GM21381 (cell line): ENCODE measurements around the gene STRA6.

Experiments
- ATAC-seq: cut with Tn5 transposase; IDR thresholded peaks from one replicate; pipeline ENCODE4 v1.9.1; 2021; ENCODE audit warnings: mild to moderate bottlenecking, moderate library complexity; ENCODE audit not compliant: unreplicated experiment

The STRA6 gene

DNA sequence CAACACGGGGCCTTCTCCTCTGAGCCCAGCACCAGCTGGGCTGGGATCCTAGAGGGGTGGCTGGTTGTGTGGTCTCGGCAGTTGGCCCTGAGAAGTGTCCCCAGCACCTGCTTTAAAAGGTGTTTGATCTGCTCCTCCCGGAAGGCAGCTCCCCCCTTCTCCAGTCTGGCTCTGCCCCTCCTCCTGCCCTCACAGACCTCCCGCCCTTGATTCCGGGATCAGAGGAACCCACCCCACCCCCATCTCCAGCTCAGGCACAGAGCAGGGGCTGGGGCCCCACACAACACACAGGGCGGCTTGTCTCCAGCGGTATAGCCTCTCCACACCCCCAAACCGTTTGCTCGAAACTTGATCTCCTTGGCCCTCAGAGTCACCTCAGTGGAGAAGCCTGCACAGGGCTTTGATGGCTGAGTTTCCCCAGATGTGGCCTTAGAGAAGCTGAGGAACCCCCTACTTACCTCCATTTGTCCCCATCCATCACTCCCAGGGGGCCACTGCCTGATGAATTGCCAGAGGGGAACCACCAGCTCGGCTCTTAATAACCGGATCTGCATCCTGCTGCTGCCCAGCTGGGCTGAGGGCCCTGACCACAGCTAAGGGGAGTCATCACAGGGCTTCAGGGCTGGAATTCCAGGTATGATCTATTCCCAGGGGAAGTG is 6.4 kb upstream of the STRA6 start:
- ATAC-seq, result no peak

DNA sequence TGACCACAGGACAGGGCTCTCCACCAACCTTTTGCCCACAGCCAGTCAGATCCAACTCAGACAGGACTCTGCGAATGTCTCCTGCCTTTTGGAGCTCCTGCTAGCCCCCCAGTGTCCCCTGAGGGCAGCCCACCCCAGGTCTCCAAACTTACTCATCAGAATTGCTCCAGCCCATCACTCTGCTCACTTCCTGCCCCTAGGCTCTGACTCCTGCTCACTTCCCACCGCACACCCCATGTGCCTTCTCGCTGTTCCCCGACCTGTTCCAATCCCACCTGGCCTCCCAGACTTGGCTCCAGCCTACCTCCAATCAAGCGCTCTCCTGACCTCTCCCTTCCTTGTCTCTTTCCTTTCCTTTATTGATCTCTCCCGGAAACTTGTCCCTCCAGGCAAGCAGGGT is 5.9 kb upstream of the STRA6 start:
- no peak for ATAC-seq

DNA sequence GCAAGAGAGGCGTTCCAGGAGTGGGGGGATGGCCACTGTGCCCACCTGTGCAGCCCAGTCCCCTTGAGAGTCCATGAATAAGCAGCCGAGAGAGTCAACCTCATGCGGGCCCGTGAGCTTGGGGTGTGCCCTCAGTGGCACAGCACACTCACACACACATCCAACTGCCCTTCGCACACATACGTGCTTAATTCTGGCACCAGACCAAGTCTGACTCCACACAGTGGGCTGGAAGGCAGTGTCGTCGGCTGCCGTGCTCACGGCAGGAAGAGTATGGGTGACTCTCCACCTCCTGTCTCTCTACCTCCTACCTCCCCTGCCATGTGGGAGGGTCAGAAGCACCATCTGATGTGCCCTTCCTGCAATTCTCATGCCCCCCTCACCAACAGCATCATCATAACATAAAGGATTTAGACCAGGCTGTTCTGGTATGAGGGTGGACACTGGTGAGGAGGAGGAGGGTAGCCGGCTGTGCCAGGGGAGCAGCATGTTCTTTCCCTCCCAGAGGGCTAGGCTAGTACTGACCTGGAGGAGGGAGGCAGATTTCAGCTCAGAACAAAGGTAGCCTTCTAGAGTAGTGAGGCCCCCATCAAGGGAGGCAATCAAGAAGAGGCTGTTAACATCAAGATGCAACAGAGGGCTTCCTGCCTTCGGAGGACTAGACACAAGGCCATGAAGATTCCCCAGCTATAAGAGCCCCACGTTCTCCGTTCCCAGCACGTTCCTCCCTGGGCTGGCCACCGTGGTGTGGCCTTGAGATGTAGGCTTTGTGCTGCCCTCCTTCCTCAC is 5.3 kb upstream of the STRA6 start:
- ATAC-seq, result no peak

DNA sequence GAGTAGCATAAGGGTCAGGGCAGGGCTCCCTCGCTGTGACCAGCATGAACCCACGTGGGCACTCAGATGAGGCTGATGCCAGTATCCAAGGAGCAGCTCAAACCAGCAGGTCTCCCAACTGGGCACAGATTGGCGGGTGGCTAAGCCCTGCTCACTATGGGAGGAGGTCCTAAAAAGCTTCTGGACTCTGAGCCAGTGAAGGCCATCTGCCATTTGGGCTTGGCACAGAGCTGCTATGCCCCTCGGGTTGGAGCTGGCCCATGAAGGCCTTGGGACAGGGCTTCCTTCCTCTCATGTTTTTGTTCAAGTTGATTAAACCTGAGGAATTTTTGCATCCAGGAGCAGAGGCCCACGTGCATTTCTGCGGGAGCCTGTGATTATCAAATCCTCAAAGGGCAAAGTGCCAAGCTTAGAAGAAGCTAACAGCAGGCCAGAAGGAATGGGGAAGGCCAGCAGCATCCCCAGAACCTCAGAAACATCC is 4.3 kb upstream of the STRA6 start:
- no peak for ATAC-seq

DNA sequence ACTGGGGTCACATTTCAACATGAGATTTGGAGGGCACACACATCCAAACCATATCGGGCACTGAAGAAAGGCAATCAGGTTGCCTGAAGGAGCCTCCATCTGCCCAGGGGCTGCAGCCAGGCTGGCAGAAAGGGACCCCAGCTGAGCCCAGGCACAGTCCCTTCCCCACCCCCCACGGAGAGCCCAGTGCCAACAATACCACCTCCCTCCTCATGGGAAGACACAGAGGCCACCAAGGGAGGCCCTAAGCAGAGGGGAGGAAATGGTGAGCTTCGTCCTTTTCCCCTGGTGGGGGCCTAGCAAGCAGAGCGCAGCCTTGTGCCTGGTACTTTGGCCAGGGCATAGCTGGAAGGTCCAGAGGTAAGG is 3.0 kb upstream of the STRA6 start:
- ATAC-seq, result no peak

DNA sequence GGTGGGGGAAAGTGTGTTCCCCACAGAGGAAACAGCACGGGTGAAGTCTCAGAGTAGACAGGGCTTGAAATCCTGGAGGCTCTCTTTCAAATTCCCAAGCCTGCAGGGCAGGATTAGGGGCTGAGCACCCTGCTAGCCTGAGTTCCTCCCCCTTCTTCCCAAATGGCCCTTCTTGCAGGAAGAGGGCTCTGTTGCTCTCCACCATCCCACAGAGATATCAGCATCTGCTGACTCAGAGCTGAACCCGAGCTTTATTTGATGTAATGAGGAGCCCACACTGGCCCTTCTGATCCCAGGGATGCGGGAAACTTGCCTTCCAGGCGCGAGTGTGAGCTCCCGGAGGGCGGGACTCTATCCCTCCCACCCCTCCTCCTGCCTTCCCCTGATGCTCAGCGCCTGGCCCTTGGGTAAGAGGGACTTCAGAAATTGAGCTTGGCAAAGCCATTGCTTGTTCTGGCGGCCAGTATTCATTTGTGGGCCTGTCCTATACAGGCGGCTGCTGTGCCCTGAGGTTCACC is 1.4 kb upstream of the STRA6 start:
- no peak for ATAC-seq

DNA sequence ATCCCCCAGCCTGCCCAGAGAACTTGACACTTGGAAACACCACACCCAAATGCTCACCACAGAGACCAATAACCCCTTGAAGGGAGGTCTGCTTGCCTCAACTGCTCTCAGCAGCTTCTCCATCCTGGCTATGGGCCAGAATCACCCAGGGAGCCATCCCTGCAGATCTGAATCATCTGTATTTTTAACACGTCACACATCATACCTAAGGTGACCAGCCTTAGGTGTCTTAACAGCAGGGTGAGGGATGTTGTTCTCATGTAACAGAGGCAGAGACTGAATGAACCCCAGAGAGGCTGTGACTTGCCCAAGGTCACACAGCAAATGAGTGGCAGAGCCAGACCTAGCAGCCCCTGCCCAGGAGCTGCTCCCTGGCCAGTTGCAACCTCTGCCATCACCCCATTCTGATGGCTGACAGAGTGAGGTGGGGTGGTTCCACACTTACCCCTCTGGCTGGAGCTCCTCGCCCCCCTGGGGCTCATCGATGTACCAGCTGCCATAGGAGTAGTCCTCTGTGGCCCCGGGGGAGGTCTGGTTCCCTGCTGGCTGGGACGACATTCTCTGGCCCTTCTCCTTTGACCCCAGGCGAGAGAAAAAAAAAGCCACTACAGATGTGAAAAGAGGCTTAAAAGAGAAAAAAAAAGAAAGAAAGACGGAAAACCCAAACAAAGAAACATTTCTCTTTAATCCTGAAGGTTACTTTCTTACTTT is 722 bp downstream of the STRA6 start:
- ATAC-seq, result no peak

DNA sequence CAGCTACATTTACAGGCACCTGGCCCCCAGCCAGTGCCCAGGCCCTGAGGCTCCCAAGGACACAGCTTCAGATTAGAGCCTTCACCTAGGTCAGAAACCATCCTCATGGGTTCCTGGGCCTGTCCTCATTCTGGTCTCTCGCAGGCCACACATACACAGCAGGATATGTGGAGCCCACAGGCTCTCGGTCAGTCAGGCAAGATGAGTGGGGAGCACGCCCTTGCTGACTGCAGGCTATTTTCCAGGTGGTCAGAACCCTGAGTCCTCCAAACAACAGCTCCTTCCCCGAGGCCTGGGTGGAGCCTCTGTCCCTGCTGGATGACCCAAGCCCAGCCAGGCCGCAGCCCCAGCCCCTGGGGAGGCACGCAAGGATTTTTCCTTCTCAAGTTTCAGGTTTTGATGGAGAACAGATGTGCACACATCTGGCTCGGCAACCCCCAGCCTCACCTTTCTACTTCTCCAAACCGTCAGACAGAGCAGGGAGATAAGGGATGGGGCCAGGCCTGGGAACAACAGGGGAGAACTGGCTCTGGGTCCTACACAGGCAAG is 1.6 kb downstream of the STRA6 start:
- ATAC-seq, result no peak

DNA sequence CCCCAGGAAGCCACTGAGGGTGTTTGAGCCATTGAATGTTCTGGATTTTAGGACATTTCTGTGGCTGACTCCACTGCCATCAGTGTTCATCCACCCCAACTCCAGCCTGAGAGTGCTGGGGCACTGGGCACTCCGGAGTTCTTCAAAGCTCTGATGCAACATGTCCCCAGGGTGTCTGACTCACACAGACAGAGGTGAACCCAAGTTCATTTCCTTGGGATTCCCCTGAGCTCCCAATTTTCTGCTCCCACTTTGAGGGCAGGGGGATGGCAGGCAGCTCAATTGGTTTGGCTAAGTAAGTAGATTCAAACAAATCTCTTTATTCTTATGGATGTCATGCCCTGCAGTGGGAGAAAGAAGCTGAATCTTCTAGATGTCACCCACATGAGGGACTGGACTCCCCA is 2.2 kb downstream of the STRA6 start:
- ATAC-seq, result no peak

DNA sequence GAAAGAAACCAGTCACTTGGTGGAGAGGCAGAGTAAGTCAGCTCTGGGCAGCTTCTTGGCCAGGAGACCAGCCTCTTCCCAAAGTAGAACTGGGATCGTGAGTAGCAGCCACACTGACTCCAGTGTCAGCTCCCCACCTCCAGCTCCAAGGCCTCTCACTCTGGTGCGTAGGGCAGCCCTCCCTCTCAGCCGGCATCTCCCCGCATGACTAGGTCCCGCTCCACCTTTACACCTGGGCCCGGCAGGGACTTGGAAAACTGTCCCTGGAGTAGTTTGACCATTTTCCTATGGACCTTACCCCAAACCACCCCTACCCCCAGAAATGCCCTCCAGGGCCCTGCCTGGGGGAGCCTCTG is 3.3 kb downstream of the STRA6 start:
- ATAC-seq, result no peak

DNA sequence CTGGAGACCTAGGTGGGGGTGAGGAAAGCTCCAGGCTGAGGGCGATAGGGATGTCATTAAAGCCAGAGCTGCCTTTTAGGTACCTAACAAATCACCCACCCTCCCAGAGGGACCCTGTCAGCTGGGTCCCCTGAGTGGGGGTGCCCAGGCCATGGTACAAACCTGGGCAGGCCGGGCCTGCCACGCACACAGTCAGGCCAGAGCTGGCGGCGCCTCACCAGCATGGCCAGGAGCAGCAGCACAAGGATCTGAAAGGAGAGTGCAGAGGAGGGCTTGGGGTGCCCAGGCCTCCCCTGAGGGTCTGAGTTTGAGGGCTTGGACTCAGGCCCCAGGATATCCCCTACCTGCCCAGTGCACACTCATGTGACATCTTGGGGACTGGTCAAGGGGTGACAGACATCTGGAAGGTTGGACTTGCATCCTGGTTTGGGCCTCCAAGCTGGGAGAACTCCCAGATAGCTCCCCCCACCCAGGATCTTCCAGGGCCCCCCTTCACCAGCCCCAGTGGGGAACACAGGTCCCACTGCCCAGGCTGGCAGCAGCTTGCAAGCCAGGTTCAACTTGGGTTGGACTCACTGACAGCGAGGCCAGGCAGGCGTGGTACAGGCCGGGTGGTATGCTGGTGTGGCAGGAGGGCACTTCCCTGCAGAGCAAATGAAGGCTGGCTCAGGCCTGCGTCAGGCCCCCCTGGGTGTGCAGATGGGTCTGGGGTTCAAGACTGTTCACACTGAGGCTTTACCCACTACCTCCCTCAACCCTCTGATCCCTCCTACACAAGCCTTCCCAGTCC is 5.2 kb downstream of the STRA6 start:
- ATAC-seq, result no peak

DNA sequence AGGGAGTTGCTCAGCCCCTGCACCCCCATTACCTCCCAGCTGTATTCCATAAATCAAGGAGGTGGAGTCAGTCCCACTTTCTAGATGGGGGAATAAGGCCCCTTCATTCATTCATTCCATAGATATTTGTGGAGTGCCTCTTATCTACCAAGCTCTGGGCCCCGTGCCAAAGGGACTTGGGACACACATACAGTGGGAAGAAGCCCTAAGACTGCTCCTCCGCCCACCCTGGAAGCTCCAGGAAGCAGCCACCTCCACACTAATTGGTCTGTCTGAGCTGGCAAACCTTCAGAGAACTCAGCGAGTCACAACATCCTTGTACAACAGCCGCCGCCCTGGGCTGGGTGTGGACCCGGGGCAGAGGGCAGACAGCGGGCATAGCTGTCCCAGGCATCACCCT is 6.4 kb downstream of the STRA6 start:
- ATAC-seq, result no peak

DNA sequence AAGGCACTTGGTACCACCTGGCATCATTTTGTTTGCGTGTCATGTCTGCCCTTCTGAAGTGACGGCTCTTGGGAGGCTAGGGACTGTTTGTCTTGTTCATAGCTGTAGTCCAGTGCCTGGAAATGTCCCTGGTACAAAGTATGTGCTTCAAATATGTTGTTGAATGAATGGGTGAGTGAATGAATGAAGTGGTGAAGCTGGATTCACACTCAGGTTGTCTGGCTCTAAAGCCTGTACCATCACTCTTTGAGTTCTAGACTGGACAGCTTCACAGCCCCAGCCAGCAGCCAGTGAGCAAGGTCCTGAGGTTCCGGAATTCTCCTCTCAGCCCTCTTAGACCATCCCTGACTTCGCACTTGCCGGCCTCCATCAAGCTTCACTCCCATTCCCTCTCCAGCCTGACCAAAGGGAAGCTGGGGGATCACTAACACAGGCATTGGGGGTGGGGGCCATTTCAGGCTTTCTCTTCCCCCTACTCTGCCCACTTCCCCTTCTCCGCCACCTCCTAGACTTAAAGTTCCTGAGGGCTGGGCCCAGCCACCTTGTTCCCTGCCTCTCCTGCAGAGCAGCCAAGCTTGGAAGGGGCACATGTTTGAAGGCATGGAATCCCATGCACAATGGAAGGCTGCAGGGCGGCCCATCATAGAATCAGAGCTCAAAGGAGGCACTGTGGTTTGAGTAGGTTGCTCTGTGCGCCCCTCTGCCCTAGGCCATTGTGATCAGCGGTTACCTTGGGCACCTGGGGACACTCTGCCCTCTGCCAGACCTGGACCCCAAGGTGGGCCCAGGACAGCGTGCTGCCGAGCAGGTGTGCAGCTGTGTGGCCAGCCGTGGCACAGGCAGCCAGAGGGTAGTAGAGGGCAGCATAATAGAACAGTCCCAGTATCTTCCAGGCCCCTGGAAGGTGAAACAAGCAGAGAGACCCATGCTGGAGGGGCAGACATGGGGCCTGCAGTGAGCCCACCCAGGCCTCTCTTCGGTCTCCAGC is 7.7 kb downstream of the STRA6 start:
- ATAC-seq, result no peak

DNA sequence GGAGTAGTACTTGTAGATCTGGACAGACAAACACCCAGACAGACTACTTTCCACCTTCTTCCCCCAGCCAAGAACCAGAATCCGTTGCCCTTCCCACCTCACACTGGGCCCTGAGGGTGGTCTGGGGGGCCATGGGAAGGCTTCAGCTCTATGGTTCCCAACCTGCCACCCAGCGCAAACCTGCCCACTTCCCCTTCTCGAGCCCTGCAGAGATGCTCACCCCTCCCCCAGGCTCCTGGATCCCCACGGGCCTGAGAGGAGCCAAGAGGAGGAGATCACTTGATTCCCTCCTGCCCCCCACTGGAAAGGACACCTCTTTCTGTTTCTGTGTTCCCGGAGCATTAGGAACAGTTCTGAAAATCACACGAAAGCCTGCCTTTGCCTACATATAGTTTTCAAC is 8.7 kb downstream of the STRA6 start:
- ATAC-seq, result no peak

DNA sequence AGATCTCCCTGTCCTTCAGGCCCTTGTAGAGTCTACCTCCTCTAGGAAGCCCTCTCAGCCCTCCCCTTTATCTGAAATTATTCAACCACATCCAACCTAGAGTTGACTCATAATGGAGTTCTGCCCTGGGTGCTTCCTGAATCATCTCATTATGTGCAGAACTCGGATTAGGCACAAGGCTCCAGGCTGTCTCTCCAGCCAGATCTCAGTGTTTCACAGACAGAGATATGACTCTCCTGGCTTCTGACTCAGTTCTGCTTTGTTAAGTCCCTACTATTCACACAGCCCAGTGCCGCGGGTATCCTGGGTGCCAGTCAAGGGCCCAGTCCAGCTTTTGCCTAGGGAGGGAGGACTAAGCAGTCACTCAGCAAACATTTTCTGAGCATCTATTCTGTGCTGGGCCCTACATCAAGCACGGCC is 9.3 kb downstream of the STRA6 start:
- ATAC-seq, result no peak

DNA sequence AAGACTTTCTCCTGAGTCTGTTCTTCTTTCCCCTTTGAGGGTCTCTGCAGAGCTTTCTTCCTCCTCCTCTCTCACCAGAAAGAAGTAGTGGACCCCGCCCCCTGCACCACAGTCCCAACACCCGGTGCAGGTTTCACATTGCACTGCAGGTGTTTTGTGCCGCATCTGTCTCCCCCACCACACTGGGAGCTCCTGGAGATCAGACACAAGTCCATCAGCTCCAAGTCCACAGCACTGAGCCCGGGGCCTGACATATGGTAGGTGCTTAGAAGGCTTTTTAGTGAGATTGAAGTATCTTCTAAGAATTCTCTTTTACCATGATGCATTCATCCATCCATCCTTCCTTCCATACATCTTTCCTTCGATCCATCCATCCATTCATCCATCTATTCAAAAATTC is 9.8 kb downstream of the STRA6 start:
- no peak for ATAC-seq

DNA sequence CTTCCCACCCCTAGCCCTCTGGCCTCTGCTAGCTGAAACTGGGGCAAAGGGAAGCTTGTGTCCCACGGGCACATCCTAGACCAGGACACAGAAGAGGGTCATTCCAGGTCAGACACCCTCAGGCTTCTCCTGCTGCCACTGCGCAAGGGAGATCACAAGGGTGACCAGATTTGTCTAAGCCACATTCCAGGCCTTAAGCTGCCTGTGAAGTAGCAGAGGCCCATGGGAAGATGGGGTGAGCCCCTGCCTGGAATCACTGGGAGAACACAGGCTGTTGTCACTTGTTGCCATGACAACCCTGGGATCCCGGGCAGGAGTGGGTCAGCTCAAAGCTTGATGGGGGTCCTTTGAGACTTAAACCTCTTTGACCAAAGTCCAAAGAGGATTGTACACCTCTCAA is 10.8 kb downstream of the STRA6 start:
- no peak for ATAC-seq

DNA sequence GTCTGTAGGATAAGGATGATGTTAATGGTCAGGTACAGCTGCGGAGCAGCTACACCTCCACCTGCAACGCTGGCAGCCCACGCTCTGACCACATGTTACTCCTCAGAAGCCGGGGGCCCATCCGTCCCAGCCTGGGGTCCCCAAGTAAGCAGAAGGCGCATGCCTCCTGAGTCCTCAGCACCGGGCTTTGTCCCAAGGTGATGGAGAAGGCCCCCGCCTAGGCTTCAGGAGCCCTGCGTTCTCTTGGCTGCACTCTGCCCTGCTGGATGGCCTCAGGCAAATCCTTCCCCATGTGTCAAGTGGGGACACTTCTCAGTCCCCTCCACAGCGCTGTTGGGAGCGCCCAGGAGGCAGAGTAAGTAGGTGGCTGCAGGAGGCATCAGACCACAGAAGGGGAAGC is 14.4 kb downstream of the STRA6 start:
- ATAC-seq, result no peak

DNA sequence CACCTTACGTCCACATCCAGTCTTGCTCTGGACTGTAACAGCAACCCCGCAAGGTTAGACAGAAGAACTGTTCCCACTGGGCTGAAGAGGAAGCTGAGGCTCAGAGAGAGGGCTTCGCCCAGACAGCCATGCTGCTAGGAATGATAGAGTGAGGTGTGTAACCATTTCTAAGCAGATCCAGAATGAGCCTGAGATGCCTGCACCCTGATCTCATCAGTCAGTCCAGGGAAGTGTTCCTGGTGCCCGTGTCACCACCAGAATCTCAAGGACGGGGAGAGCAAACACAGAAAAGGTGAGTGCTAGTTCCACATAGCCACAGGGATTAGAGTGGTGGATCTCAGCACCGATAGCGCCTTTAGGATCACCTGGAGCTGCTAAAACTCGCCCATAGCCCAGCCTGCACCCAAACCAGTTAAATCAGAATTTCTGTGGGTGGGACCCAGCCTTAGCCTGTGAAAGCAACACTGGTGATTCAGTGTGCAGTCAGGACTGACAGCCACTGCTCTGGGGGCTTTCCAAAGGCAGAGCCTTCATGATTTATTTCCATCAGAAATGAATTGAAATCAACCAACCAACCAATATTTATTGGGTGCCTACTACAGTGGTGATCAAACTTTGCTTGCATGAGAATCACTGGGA is 16.8 kb downstream of the STRA6 start:
- no peak for ATAC-seq
